Stomach smooth muscle (tissue), 2 donors: Measurements from ENCODE around the gene BCAM.
"Not testable (repeated sequence)": the region's sequence is repeated elsewhere in the genome, so short reads cannot be mapped to it uniquely, and the experiment has no call there.

ENCODE experiments used
- H3K27ac ChIP-seq: one replicate; pipeline ENCODE4 v1.7.0; 2013; ENCODE audit warnings: mild to moderate bottlenecking, low read length, inconsistent platforms
- H3K27me3 ChIP-seq, 2 donors: one replicate each; pipeline ENCODE4 v1.7.0; 2013; ENCODE audit warnings: low read length in 2 of 2; ENCODE audit not compliant: insufficient read depth in 2 of 2, control insufficient read depth in 1 of 2
- H3K36me3 ChIP-seq, 2 donors: one replicate each; pipeline ENCODE4 v1.7.0; 2013; ENCODE audit warnings: low read length in 2 of 2; ENCODE audit not compliant: control insufficient read depth in 2 of 2, insufficient read depth in 2 of 2
- H3K4me1 ChIP-seq: one replicate; pipeline ENCODE4 v1.7.0; 2013; ENCODE audit warnings: low read length; ENCODE audit not compliant: control insufficient read depth, insufficient read depth
- H3K4me3 ChIP-seq, 2 donors: one replicate each; pipeline ENCODE4 v1.7.0; 2013; ENCODE audit warnings: low read length in 2 of 2
- H3K9ac ChIP-seq, 2 donors: one replicate each; pipeline ENCODE4 v1.7.0; 2013; ENCODE audit warnings: low read length in 2 of 2, mild to moderate bottlenecking in 1 of 2
- H3K9me3 ChIP-seq, 2 donors: one replicate each; pipeline ENCODE4 v1.7.0; 2013; ENCODE audit warnings: low read length in 2 of 2; ENCODE audit not compliant: control insufficient read depth in 2 of 2
- donor health status: healthy.
- donor health status: Pancreatic carcinoma.

Gene BCAM

DNA sequence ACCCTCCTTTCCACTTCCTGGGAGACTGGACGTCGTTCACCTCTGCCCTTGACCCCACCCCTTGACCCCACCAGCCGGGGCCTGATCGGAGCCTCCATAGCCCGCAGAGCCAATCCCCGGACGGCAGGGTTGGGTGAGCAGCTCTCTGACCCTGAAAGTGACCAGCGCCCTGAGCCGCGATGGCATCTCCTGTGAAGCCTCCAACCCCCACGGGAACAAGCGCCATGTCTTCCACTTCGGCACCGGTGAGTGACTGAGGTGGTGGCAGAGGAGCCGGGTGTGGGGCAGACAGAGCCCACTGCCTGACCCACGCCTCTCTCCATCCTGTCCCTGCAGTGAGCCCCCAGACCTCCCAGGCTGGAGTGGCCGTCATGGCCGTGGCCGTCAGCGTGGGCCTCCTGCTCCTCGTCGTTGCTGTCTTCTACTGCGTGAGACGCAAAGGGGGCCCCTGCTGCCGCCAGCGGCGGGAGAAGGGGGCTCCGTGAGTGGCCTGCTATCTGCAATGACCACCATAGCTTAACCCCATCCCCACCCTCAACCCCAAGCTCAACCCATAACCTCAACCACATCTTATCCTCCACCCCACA, 10.4 kb downstream of the BCAM start:
- no peaks in the 10 kb centered on the region for H3K36me3 ChIP-seq
- peaks cover 3% of the 10 kb centered on the region for H3K4me1 ChIP-seq
- H3K9me3 ChIP-seq = no peaks in the 10 kb centered on the region
- H3K9ac ChIP-seq = no peak overlapping the region
- H3K27me3 ChIP-seq = no peaks in the 10 kb centered on the region
- no peak overlapping the region for H3K4me3 ChIP-seq
- no peak overlapping the region for H3K27ac ChIP-seq

DNA sequence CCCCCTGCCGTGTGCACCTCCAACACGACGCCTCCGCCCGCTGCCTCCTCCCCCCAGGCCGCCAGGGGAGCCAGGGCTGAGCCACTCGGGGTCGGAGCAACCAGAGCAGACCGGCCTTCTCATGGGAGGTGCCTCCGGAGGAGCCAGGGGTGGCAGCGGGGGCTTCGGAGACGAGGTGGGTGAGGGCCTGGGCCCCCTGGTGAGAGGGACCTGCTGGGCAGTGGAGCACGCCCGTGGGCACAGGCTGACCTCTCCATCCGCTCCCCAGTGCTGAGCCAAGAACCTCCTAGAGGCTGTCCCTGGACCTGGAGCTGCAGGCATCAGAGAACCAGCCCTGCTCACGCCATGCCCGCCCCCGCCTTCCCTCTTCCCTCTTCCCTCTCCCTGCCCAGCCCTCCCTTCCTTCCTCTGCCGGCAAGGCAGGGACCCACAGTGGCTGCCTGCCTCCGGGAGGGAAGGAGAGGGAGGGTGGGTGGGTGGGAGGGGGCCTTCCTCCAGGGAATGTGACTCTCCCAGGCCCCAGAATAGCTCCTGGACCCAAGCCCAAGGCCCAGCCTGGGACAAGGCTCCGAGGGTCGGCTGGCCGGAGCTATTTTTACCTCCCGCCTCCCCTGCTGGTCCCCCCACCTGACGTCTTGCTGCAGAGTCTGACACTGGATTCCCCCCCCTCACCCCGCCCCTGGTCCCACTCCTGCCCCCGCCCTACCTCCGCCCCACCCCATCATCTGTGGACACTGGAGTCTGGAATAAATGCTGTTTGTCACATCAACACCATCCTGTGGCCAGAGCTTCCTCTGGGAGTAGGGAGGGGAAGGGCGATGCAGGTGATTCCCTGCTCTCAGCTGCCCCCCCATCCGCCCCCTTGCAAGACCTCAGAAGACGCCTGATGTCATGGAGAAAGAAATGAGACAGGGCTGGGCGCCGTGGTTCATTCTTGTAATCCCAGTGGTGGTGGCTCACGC, 12.0 kb downstream of the BCAM start:
- Histone ChIP-seq H3K36me3 (no peaks in the 10 kb centered on the region), H3K27ac (no peak overlapping the region), H3K27me3 (peaks cover 0 to 2% of the 10 kb centered on the region in 2 donors), H3K9ac (no peak overlapping the region), H3K9me3 (no peaks in the 10 kb centered on the region), H3K4me1 (peaks cover 3% of the 10 kb centered on the region), H3K4me3 (no peak overlapping the region)

DNA sequence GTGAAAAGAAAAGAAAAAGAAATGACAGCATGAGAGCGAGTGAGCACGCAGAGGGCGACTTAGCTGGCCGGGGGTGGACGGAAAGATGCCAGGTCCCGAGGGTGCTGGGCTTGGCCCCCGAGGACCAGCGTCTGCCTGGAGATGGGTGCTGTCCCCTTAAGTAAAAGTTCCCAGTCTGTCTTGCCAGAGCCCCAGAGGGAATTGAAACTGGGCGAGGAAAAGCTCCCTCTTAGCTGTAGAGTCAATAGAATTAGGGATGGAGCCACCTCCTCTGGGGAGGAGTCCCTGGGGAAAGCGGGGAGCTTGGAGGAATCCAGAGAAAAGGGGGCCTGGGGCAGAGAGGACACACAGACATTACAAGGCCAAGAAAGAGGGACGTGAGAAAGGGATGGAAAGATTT, 13.3 kb downstream of the BCAM start:
- Histone ChIP-seq H3K9ac (no peak overlapping the region), H3K27ac (no peak overlapping the region), H3K9me3 (no peaks in the 10 kb centered on the region), H3K4me1 (peaks cover 3% of the 10 kb centered on the region), H3K36me3 (no peaks in the 10 kb centered on the region), H3K4me3 (no peak overlapping the region), H3K27me3 (peaks cover 3% of the 10 kb centered on the region in 2 donors)

DNA sequence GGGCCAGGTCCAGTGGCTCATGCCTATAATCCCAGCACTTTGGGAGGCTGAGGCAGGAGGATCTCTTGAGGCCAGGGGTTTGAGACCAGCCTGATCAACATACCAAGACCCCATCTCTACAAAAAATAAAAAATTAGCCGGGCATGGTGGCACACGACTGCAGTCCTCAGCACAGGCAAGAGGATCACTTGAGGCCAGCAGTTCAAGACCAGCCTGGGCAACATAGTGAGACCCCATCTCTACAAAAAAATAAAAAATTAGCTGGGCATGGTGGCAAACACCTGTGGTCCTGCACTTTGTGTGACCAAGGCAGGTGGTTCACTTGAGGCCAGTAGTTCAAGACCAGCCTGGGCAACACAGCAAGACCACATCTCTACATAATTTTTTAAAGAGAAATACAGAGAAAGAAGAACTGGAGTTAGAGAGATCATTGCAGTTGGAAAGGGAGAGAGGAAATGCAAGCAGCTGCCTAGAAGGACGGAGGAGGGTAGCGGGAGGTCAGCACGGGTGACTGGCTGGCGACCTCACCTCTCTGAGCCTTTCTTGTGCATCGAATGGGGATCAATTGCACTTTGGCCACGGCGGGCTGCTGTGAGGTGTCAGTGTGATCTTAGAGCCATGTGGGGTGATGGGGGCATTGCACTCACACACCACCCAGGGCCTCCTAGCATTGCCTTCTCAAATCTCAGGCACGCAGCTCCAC, 13.9 kb downstream of the BCAM start:
- Histone ChIP-seq H3K4me1 (peaks cover 3% of the 10 kb centered on the region), H3K4me3 (no peak overlapping the region), H3K9me3 (no peaks in the 10 kb centered on the region), H3K27me3 (peaks cover 3 to 4% of the 10 kb centered on the region in 2 donors), H3K36me3 (no peaks in the 10 kb centered on the region), H3K9ac (no peak overlapping the region), H3K27ac (no peak overlapping the region)

DNA sequence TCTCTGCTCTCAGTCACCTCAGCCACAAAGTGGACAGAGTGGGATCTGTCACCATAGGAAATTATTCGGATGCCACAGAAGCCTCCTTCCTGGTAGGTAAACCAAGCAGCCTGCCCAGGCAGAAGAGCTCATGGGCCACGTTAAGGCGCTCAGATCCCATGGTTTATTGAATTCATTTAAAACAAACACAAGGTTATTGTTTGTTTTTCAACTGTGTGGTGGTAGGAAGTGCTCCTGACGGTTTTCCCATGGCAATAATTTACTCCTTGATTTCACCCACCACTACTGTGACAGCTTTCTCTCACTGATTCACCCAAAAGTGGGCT, 14.4 kb downstream of the BCAM start:
- Histone ChIP-seq H3K27me3 (peaks cover 3 to 4% of the 10 kb centered on the region in 2 donors), H3K36me3 (no peaks in the 10 kb centered on the region), H3K4me3 (no peak overlapping the region), H3K9me3 (no peaks in the 10 kb centered on the region), H3K27ac (no peak overlapping the region), H3K9ac (no peak overlapping the region), H3K4me1 (peaks cover 3% of the 10 kb centered on the region)

DNA sequence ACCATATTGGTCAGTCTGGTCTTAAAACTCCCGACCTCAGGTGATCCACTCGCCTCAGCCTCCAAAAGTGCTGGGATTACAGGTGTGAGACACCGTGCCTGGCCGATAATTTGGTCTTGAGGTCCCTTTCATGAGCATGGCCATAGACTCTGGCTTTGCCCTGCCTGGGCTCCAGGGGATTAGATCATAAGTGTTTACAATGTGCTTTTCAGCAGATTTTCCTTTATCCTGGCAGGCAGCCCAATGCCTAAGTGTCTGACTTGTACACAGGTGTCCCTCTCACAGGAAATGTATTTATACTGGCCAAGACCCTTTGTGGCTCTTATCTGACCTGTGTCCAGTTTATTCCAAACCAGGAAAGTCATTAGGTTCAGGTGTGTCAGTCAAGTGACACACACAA, 15.9 kb downstream of the BCAM start:
- peaks cover 3 to 4% of the 10 kb centered on the region in 2 donors for H3K27me3 ChIP-seq
- no peak overlapping the region for H3K27ac ChIP-seq
- H3K9ac ChIP-seq = no peak overlapping the region
- H3K4me3 ChIP-seq = no peak overlapping the region
- H3K4me1 ChIP-seq = peaks cover 3% of the 10 kb centered on the region
- no peaks in the 10 kb centered on the region for H3K36me3 ChIP-seq
- H3K9me3 ChIP-seq = no peaks in the 10 kb centered on the region

DNA sequence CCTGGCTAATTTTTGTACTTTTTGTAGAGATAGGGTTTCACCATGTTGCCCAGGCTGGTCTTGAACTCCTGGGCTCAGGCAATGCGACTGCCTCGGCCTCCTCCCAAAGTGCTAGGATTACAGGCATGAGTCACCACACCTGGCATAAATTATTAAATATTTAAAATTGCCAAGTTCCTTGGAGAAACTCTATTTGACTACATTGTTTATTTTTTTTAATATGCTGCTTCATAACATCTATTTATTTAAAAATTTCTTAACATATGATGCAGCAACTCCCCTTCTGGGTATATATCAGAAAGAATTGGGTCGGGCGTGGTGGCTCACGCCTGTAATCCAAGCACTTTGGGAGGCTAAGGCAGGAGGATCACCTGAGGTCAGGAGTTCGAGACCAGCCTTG, 24.0 kb downstream of the BCAM start:
- not testable (repeated sequence) for H3K9ac ChIP-seq, H3K4me3 ChIP-seq, H3K9me3 ChIP-seq, H3K27ac ChIP-seq, H3K36me3 ChIP-seq, H3K4me1 ChIP-seq, H3K27me3 ChIP-seq

DNA sequence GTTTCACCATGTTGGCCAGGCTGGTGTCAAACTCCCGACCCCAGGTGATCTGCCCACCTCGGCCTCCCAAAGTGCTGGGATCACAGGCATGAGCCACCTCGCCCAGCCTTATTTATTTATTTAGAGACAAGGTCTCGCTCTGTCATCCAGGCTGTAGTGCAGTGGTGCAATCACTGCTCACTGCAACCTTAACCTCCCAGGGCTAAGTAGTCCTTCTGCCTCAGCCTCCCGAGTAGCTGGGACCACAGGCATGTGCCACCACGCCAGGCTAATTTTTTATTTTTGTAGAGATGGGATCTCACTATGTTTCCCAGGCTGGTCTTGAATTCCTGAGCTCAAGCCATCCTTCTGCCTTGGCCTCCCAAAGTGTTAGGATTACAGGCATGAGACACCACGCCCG, 25.5 kb downstream of the BCAM start:
- H3K9ac ChIP-seq, H3K36me3 ChIP-seq, H3K4me3 ChIP-seq, H3K27me3 ChIP-seq, H3K27ac ChIP-seq, H3K9me3 ChIP-seq, H3K4me1 ChIP-seq: not testable (repeated sequence)

DNA sequence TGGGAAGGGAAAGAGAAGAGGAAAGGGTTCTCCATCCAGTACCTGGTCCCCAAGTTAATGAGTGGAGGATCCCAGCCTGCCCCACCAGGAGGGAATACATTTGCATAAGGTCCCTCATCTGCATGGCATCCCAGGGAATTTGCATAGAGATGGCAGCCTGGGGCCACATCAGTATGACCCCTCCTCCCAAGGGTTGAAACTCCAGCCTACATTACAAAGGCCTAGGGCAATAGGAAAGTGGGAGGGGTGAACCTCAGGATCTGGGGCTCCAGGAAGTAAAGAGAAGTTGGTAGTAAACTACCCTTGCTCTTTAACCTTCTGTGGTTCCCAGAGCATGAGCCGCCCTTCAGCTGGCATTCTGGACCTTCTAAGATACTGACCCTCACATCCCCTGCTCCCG, 30.4 kb downstream of the BCAM start:
- H3K36me3 ChIP-seq = no peaks in the 10 kb centered on the region
- no peaks in the 10 kb centered on the region for H3K4me1 ChIP-seq
- no peaks in the 10 kb centered on the region for H3K9me3 ChIP-seq
- no peak overlapping the region for H3K9ac ChIP-seq
- no peak overlapping the region for H3K4me3 ChIP-seq
- no peaks in the 10 kb centered on the region for H3K27me3 ChIP-seq
- no peak overlapping the region for H3K27ac ChIP-seq

DNA sequence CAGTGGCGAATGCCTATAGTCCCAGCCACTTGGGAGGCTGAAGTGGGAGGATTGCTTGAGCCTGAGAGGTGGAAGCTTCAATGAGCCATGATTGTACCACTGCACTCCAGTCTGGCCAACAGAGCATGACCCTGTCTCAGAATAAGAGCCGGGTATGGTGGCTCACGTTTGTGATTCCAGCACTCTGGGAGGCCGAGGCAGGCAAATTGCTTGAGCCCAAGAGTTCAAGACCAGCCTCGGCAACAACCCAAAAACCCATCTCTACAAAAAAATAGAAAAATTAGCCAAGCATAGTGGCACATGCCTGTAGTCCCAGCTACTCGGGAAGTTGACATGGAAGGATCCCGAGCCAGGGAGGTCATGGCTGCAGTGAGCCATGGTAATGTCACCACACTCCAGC, 31.9 kb downstream of the BCAM start:
- Histone ChIP-seq H3K27ac (no peak overlapping the region), H3K27me3 (no peaks in the 10 kb centered on the region), H3K36me3 (no peaks in the 10 kb centered on the region), H3K4me3 (no peak overlapping the region), H3K4me1 (peaks cover 14% of the 10 kb centered on the region), H3K9ac (no peak overlapping the region), H3K9me3 (no peaks in the 10 kb centered on the region)

DNA sequence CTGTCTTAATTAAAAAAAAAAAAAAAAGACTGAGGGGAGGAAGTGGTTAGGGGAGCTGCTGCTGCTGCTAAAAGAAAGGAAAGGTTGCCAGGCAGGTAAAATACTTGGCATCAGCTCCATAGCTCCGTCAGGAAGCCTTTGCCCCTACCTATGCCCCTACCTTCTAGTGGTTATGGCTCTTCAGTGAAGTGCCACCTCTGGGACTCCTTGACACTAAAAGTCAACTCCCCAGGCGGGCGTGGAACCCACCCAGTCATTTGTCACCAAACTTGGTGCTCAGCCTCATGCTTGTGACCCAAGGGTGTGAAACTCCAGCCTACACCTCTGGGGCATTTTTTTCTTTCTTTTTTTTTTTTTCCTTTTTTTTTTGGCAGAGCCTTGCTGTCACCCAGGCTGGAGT, 32.3 kb downstream of the BCAM start:
- Histone ChIP-seq H3K27me3 (no peaks in the 10 kb centered on the region), H3K9me3 (no peaks in the 10 kb centered on the region), H3K4me3 (no peak overlapping the region), H3K36me3 (no peaks in the 10 kb centered on the region), H3K4me1 (peaks cover 14% of the 10 kb centered on the region), H3K27ac (no peak overlapping the region), H3K9ac (no peak overlapping the region)
